ENCODE measurements around the gene GRK7. TPM values are rescaled to one million over a fixed set of nuclear protein-coding genes. Genes with fewer than 3 reads are reported as not detected.
A peak's percentile ranks its signal among the peaks of the same experiment; 100 is the strongest.

GRK7 gene
- total RNA-seq, 1 experiment from 2014 or later = not detected

- Mint-ChIP-seq H3K4me3 (peak overlapping the region in 1 of 2 experiments; percentile 19; a peak in 2 of 5 replicates), H3K9me3 (no peaks in the 10 kb centered on the region), H3K36me3 (ENCODE audit: insufficient read depth in 1 of 3, low read depth in 3 of 3) (peaks cover 8 to 25% (median 23%) of the 10 kb centered on the region in 3 experiments), H3K27me3 (ENCODE audit: low read depth) (no peaks in the 10 kb centered on the region), H3K4me1 (peaks cover 15 to 24% of the 10 kb centered on the region in 2 experiments), H3K27ac (no peak overlapping the region)
- Histone ChIP-seq H4K8ac (replicated peaks; ENCODE audit: insufficient read length, low read depth, low read length) (no peak overlapping the region), H3K4ac (ENCODE audit: low read depth, low read length) (no peak overlapping the region), H3K27me3 (ENCODE audit: insufficient read depth, low read length) (no peaks in the 10 kb centered on the region), H2AK5ac (ENCODE audit: insufficient read length, low read length) (no peak overlapping the region), H3K4me2 (ENCODE audit: insufficient read depth, insufficient read length, low read length) (no peak overlapping the region), H3K9me3 (ENCODE audit: control insufficient read depth, low read depth, low read length) (no peaks in the 10 kb centered on the region), H2BK5ac (ENCODE audit: insufficient read length, low read length) (no peak overlapping the region), H2AFZ (ENCODE audit: low read length) (no peak overlapping the region), H3K79me2 (ENCODE audit: insufficient read depth, low read length) (peaks cover 25% of the 10 kb centered on the region), H3K79me1 (ENCODE audit: insufficient read depth, low read depth, low read length, poor library complexity, severe bottlenecking) (no peaks in the 10 kb centered on the region), H3K23me2 (ENCODE audit: insufficient read length, low read depth, low read length, poor library complexity, severe bottlenecking) (peaks cover 6% of the 10 kb centered on the region), H4K91ac (ENCODE audit: insufficient read length, low read depth, low read length) (no peak overlapping the region), H3K18ac (ENCODE audit: insufficient read length, low read depth, low read length) (no peak overlapping the region), H2BK15ac (ENCODE audit: low read depth, low read length) (no peak overlapping the region), H3K27ac (ENCODE audit: insufficient read length, low read depth, low read length) (no peak overlapping the region), H2BK12ac (ENCODE audit: insufficient read length, low read depth, low read length) (no peak overlapping the region), H3K9ac (ENCODE audit: extremely low read depth, insufficient read length, low read length) (no peak overlapping the region), H4K20me1 (ENCODE audit: control insufficient read depth, insufficient read depth, insufficient read length) (no peaks in the 10 kb centered on the region), H3K56ac (ENCODE audit: insufficient read length, low read depth, low read length) (no peak overlapping the region), H3T11ph (ENCODE audit: low read length) (no peak overlapping the region), H3K14ac (ENCODE audit: insufficient read depth, low read length) (no peak overlapping the region), H3K23ac (ENCODE audit: insufficient read length, low read depth, low read length) (no peak overlapping the region), H4K5ac (ENCODE audit: insufficient read length, low read depth, low read length) (no peak overlapping the region), H2BK20ac (ENCODE audit: low read depth, low read length, poor library complexity, severe bottlenecking) (no peak overlapping the region), H2BK120ac (ENCODE audit: low read depth, low read length, poor library complexity, severe bottlenecking) (no peak overlapping the region), H3K4me1 (ENCODE audit: insufficient read depth, low read length) (no peaks in the 10 kb centered on the region; the same call in 1 of the 2 replicates)
- TF ChIP-seq, protein P1, sequence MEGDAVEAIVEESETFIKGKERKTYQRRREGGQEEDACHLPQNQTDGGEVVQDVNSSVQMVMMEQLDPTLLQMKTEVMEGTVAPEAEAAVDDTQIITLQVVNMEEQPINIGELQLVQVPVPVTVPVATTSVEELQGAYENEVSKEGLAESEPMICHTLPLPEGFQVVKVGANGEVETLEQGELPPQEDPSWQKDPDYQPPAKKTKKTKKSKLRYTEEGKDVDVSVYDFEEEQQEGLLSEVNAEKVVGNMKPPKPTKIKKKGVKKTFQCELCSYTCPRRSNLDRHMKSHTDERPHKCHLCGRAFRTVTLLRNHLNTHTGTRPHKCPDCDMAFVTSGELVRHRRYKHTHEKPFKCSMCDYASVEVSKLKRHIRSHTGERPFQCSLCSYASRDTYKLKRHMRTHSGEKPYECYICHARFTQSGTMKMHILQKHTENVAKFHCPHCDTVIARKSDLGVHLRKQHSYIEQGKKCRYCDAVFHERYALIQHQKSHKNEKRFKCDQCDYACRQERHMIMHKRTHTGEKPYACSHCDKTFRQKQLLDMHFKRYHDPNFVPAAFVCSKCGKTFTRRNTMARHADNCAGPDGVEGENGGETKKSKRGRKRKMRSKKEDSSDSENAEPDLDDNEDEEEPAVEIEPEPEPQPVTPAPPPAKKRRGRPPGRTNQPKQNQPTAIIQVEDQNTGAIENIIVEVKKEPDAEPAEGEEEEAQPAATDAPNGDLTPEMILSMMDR (conservative IDR thresholded peaks at IDR 0.05) = no peak
- DNase-seq = no peak
These were observed 22.9 kb upstream of the GRK7 start for GRCh38 chr3:141740349-141740748.
